Adrenal gland (tissue), 5 donors: ENCODE data around the gene SDK2.

Experiments used
- CTCF ChIP-seq, 6 experiments: fragments of 450-650 bp in 4 of 6; fragments of 200-600 bp in 2 of 6; sonication (generic) in 1 of 6; IDR thresholded peaks; 1 replicate in 5 of 6; 2 replicates in 1 of 6; pipeline versions ENCODE4 v1.5.1 to v1.8.0; 2016 to 2021; ENCODE audit warnings: antibody characterized with exemption in 6 of 6, mild to moderate bottlenecking in 2 of 6, moderate library complexity in 1 of 6
- POLR2A ChIP-seq, 2 donors: fragments of 450-650 bp; IDR thresholded peaks; one replicate each; pipeline ENCODE4 v1.6.1; 2017; ENCODE audit warnings: antibody characterized with exemption in 2 of 2, mild to moderate bottlenecking in 2 of 2, moderate library complexity in 1 of 2
- donor health status: DM: no; HTN: no; CAD: no.

DNA sequence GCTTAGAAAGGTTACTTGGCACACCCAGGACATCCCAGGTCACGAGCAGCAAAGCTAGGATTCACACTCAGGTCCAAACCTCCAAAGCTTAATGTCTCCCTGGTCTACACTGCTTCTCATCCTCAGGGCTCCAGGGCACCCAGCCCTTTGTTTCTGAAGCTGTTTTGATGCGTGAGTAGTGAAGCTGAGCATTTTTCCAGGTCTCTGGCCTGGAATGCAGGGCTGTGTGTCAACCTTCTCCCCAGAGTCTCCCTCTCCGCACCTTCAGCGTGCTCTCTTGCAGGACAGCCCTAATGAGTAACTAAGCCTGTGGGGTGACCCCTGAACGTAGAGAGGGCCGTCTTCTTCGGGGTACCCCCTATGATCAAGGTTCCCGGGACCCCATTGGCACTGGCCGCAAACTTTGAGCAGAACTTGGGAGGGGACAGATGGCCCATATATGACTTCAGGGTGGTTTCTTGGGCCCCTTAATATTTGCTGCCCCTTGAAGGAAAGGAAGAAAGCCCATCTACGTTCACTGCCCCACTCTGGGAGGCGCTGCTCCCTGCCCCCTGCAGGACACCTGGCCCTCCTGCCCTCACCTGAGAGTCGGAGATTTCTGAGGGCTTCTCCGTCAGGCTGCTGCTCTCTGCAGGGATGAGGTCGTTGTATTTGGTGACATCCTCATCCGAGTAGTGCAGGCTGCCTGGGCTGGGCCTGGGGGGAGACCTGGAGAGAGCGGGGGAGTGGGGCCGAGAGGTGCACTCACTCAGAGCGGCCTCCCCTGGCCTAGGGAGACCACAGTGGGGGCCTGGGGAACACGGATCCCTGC is 296.0 kb downstream of the SDK2 start:
- TF ChIP-seq CTCF (IDR thresholded peaks at IDR 0.05) (no peak), POLR2A (IDR thresholded peaks at IDR 0.05) (no peak)
